B cell (primary cell): ENCODE measurements around the gene KLHL15. TPM values are rescaled to one million over a fixed set of nuclear protein-coding genes. Genes with fewer than 3 reads are reported as not detected.

Experiments used
- ATAC-seq: fragments of 200-7000 bp; cut with Tn5 transposase; one replicate; pipeline ENCODE4 v1.10.0; 2021; ENCODE audit warnings: low read depth, mild to moderate bottlenecking, moderate number of reproducible peaks, moderate library complexity
- CTCF ChIA-PET: fragments of 350-600 bp; sonication (Branson Sonifier 250); formaldehyde crosslinking; loops from one replicate; lab custom pipeline; 2021; ENCODE audit warnings: antibody characterized with exemption, inconsistent platforms; lab: Charles Lee
- POLR2A ChIA-PET: fragments of 350-600 bp; sonication (Branson Sonifier 250); formaldehyde crosslinking; loops from one replicate; lab custom pipeline; 2021; ENCODE audit warnings: antibody characterized with exemption; lab: Charles Lee
- DNase-seq: peaks from one replicate; pipeline ENCODE4 v3.0.0; 2013
- H2AFZ ChIP-seq: 2 replicates; pipeline ENCODE4 v1.6.1; 2012; ENCODE audit warnings: mild to moderate bottlenecking, low read depth, low read length; ENCODE audit not compliant: insufficient read depth, poor library complexity, severe bottlenecking
- H3K27ac ChIP-seq, 2 donors: 1 replicate in 1 of 2; 2 replicates in 1 of 2; pipeline ENCODE4 v1.5.1; 2012 to 2013; ENCODE audit warnings: low read length in 2 of 2, mild to moderate bottlenecking in 2 of 2, moderate library complexity in 1 of 2
- H3K27me3 ChIP-seq, 4 experiments: fragments of 200-600 bp in 1 of 4; sonication (generic) in 1 of 4; replicated peaks in 1 of 4; 1 replicate in 2 of 4; 2 replicates in 2 of 4; pipeline versions ENCODE4 v1.6.1 to v1.7.0; 2013 to 2016; ENCODE audit warnings: low read length in 3 of 4, mild to moderate bottlenecking in 2 of 4, mixed read lengths in 1 of 4, moderate library complexity in 1 of 4; ENCODE audit not compliant: insufficient read depth in 4 of 4, control insufficient read depth in 3 of 4; ENCODE audit errors: control extremely low read depth in 1 of 4
- H3K36me3 ChIP-seq, 2 experiments: replicated peaks in 1 of 2; 1 replicate in 1 of 2; 2 replicates in 1 of 2; pipeline versions ENCODE4 v1.6.1 to v1.7.1; 2013; ENCODE audit warnings: low read length in 1 of 2; ENCODE audit not compliant: insufficient read depth in 2 of 2, control insufficient read depth in 1 of 2; ENCODE audit errors: control extremely low read depth in 1 of 2, extremely low read depth in 1 of 2
- H3K4me1 ChIP-seq, 2 donors: fragments of 200-600 bp in 1 of 2; sonication (generic) in 1 of 2; 1 replicate in 1 of 2; 2 replicates in 1 of 2; pipeline versions ENCODE4 v1.5.1 to v1.6.1; 2013 to 2017; ENCODE audit warnings: low read length in 2 of 2; ENCODE audit not compliant: control insufficient read depth in 2 of 2, insufficient read depth in 2 of 2
- H3K4me2 ChIP-seq: replicated peaks from 2 replicates; pipeline ENCODE3; 2012; ENCODE audit warnings: mild to moderate bottlenecking, low read depth, low read length; ENCODE audit not compliant: poor library complexity, severe bottlenecking
- H3K4me3 ChIP-seq, 5 experiments: fragments of 200-600 bp in 1 of 5; sonication (generic) in 1 of 5; 1 replicate in 3 of 5; 2 replicates in 2 of 5; pipeline versions ENCODE4 v1.5.1 to v1.7.0; 2011 to 2016; ENCODE audit warnings: low read length in 4 of 5, mild to moderate bottlenecking in 4 of 5, low read depth in 2 of 5, control low read depth in 1 of 5, moderate library complexity in 1 of 5; ENCODE audit not compliant: insufficient read depth in 1 of 5; ENCODE audit errors: control extremely low read depth in 1 of 5, extremely low read depth in 1 of 5
- H3K79me2 ChIP-seq: fragments of 200-600 bp; sonication (generic); one replicate; pipeline ENCODE4 v1.6.0; 2016; ENCODE audit warnings: low read length; ENCODE audit not compliant: control insufficient read depth, insufficient read depth
- H3K9ac ChIP-seq: fragments of 200-600 bp; sonication (generic); 2 replicates; pipeline ENCODE4 v1.6.1; 2017; ENCODE audit warnings: mild to moderate bottlenecking, low read length, moderate library complexity
- H3K9me3 ChIP-seq, 3 donors: one replicate each; pipeline versions ENCODE4 v1.6.1 to v1.7.1; 2013; ENCODE audit warnings: low read length in 2 of 3; ENCODE audit not compliant: control insufficient read depth in 2 of 3, insufficient read depth in 1 of 3; ENCODE audit errors: control extremely low read depth in 1 of 3
- H4K20me1 ChIP-seq: 2 replicates; pipeline ENCODE4 v1.6.0; 2012; ENCODE audit warnings: mild to moderate bottlenecking, low read length; ENCODE audit not compliant: insufficient read depth, control insufficient read depth, poor library complexity, severe bottlenecking
- H3K27ac Mint-ChIP-seq: one replicate; pipeline ENCODE4 v1.8.0; 2021; ENCODE audit warnings: mixed read lengths
- H3K27me3 Mint-ChIP-seq: one replicate; pipeline ENCODE4 v1.8.0; 2021; ENCODE audit warnings: mixed read lengths
- H3K4me1 Mint-ChIP-seq: one replicate; pipeline ENCODE4 v1.8.0; 2021; ENCODE audit warnings: mixed read lengths
- H3K4me3 Mint-ChIP-seq: one replicate; pipeline ENCODE4 v1.8.0; 2021; ENCODE audit warnings: mixed read lengths
- H3K9me3 Mint-ChIP-seq: one replicate; pipeline ENCODE4 v1.8.0; 2022; ENCODE audit warnings: mixed read lengths; ENCODE audit not compliant: insufficient read depth
- EZH2 ChIP-seq: IDR thresholded peaks from 2 replicates; pipeline ENCODE4 v1.6.1; 2012; ENCODE audit warnings: borderline replicate concordance, low read depth, mild to moderate bottlenecking, moderate library complexity, low read length; ENCODE audit not compliant: insufficient read depth, poor library complexity, severe bottlenecking
- WGBS: methylation state at CpG from one replicate; pipeline ENCODE4 v1.1.5; 2013; ENCODE audit warnings: missing lambda C conversion rate; ENCODE audit not compliant: insufficient coverage; 5-methylcytosine and 5-hydroxymethylcytosine counted together
- intact Hi-C: fragments of 100-400 bp; cut with micrococcal nuclease; formaldehyde crosslinking; loops from one replicate; pipeline ENCODE4 v1.10.0; 2022
- polyA plus RNA-seq: library from polyadenylated mRNA; depleted of rRNA; stranded (reverse); fragments of >200 nt; gene quantifications from 2 replicates; pipeline ENCODE4 v1.2.3, GENCODE V29; 2012
- total RNA-seq, 2 donors: library from RNA; stranded (reverse); fragments of 120-200 nt in 1 of 2; gene quantifications; 1 replicate in 1 of 2; 2 replicates in 1 of 2; pipeline versions ENCODE4 v1.2.3 to v1.2.4, GENCODE V29; 2013 to 2022
- TF ChIP-seq, protein P1 (sequence below): fragments of 200-600 bp; IDR thresholded peaks from one replicate; pipeline ENCODE4 v1.8.0; 2022; ENCODE audit warnings: antibody characterized with exemption, mild to moderate bottlenecking

KLHL15 gene
- total and polyA plus RNA-seq, 2 donors (not counting 1 experiment from before 2014, with no cell fraction given): 5.4 to 8.2 TPM

DNA sequence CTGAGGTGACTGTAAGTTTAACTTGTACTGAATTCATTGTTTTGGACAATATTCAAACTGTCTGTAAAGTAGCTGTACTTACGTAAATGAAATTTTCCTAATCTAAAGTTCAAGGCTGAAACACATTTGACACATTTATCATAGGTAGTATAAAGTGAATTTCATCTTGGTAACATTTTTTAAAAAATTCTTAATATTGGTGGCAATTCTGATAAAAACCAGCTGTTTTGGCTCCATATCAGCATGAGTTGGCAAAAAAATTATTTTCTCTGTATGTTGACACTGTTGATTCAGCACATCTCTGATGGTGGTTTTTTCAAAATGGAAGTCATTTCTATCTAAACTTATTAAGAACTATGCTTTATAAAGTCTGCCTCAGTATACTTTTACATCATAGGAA is 88.3 kb downstream of the KLHL15 start:
- TF ChIP-seq, protein P1, sequence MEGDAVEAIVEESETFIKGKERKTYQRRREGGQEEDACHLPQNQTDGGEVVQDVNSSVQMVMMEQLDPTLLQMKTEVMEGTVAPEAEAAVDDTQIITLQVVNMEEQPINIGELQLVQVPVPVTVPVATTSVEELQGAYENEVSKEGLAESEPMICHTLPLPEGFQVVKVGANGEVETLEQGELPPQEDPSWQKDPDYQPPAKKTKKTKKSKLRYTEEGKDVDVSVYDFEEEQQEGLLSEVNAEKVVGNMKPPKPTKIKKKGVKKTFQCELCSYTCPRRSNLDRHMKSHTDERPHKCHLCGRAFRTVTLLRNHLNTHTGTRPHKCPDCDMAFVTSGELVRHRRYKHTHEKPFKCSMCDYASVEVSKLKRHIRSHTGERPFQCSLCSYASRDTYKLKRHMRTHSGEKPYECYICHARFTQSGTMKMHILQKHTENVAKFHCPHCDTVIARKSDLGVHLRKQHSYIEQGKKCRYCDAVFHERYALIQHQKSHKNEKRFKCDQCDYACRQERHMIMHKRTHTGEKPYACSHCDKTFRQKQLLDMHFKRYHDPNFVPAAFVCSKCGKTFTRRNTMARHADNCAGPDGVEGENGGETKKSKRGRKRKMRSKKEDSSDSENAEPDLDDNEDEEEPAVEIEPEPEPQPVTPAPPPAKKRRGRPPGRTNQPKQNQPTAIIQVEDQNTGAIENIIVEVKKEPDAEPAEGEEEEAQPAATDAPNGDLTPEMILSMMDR: no peak
- no peak for TF ChIP-seq EZH2
- Histone ChIP-seq H3K9ac (no peak overlapping the region), H3K27me3 (no peaks in the 10 kb centered on the region), H4K20me1 (no peaks in the 10 kb centered on the region), H3K9me3 (no peaks in the 10 kb centered on the region), H3K79me2 (no peaks in the 10 kb centered on the region), H3K36me3 (no peaks in the 10 kb centered on the region), H3K27ac (no peak overlapping the region), H3K4me1 (no peaks in the 10 kb centered on the region), H3K4me2 (no peak overlapping the region), H3K4me3 (no peak overlapping the region), H2AFZ (no peak overlapping the region)
- Mint-ChIP-seq H3K4me1 (no peaks in the 10 kb centered on the region), H3K4me3 (no peak overlapping the region), H3K27me3 (no peaks in the 10 kb centered on the region), H3K9me3 (no peaks in the 10 kb centered on the region), H3K27ac (no peak overlapping the region)
- intact Hi-C loops: no loop called here
- ChIA-PET CTCF (interaction anchor here (1.0 kb wide), 1 partner anchor 9 kb away, joined by 6 read pairs; no protein-coding TSS in a partner anchor), POLR2A (no interaction called here)
- WGBS: no CpG with 5 or more reads among the region's 1 CpG
- DNase-seq (no peak), ATAC-seq (no peak)

GRCh38 chrX:23937100-23937499 is 89.9 kb downstream of the KLHL15 start:
- ATAC-seq (no peak), DNase-seq (no peak)
- H3K4me2 ChIP-seq: no peak overlapping the region
- no peaks in the 10 kb centered on the region for H3K27me3 ChIP-seq
- H3K4me3 Mint-ChIP-seq: no peak overlapping the region
- no peak overlapping the region for H3K4me3 ChIP-seq
- no peak overlapping the region for H3K9ac ChIP-seq
- H4K20me1 ChIP-seq: no peaks in the 10 kb centered on the region
- intact Hi-C loops: no loop called here
- H3K27me3 Mint-ChIP-seq: no peaks in the 10 kb centered on the region
- ChIA-PET CTCF (interaction anchor here (0.7 kb wide), 1 partner anchor 989 kb away, joined by 3 read pairs; no protein-coding TSS in a partner anchor), POLR2A (no interaction called here)
- H3K27ac ChIP-seq: no peak overlapping the region
- H3K9me3 Mint-ChIP-seq: no peaks in the 10 kb centered on the region
- no peaks in the 10 kb centered on the region for H3K9me3 ChIP-seq
- H2AFZ ChIP-seq: no peak overlapping the region
- TF ChIP-seq EZH2: no peak
- TF ChIP-seq, protein P1: no peak
- H3K79me2 ChIP-seq: no peaks in the 10 kb centered on the region
- H3K4me1 Mint-ChIP-seq: no peaks in the 10 kb centered on the region
- no peaks in the 10 kb centered on the region for H3K4me1 ChIP-seq
- no peaks in the 10 kb centered on the region for H3K36me3 ChIP-seq
- H3K27ac Mint-ChIP-seq: no peak overlapping the region
- no CpG with 5 or more reads among the region's 4 CpGs for WGBS
